ENCODE measurements around the gene LCE3A. TPM values are rescaled to one million over a fixed set of nuclear protein-coding genes. Genes with fewer than 3 reads are reported as not detected.
"Not testable (repeated sequence)": the region's sequence is repeated elsewhere in the genome, so short reads cannot be mapped to it uniquely, and the experiment has no call there.

Gene LCE3A
- total and polyA plus RNA-seq, 2 donors: not detected

GRCh38 chr1:152596986-152597385 is 25.9 kb downstream of the LCE3A start:
- no peaks in the 10 kb centered on the region for H3K9me3 ChIP-seq (ENCODE audit: control insufficient read depth in 2 of 2, insufficient read depth in 1 of 2, low read length in 1 of 2)
- WGBS: 89% methylated on average over 2 of the region's 2 CpGs
- H3K27me3 ChIP-seq (ENCODE audit: control insufficient read depth in 2 of 2, insufficient read depth in 1 of 2, low read length in 1 of 2): no peaks in the 10 kb centered on the region

GRCh38 chr1:152585586-152585985 is 37.3 kb downstream of the LCE3A start:
- Histone ChIP-seq H3K27ac (ENCODE audit: low read depth in 1 of 2, low read length in 1 of 2) (no peak overlapping the region), H3K27me3 (ENCODE audit: control insufficient read depth in 2 of 2, insufficient read depth in 1 of 2, low read length in 1 of 2) (no peaks in the 10 kb centered on the region), H3K4me1 (ENCODE audit: control insufficient read depth in 2 of 2, insufficient read depth in 2 of 2, low read length in 2 of 2) (no peaks in the 10 kb centered on the region), H3K4me3 (ENCODE audit: low read length in 2 of 2) (no peak overlapping the region), H3K9me3 (ENCODE audit: control insufficient read depth in 2 of 2, insufficient read depth in 1 of 2, low read length in 1 of 2) (no peaks in the 10 kb centered on the region), H3K36me3 (ENCODE audit: control insufficient read depth in 2 of 2, insufficient read depth in 2 of 2, low read length in 1 of 2) (no peaks in the 10 kb centered on the region)
- no peak for DNase-seq (ENCODE audit: low read depth in 6 of 9, low spot score in 9 of 9)
- WGBS: 79% methylated on average over 1 of the region's 1 CpG

More at GRCh38 chr1:152596986-152597385, 25.9 kb downstream of the LCE3A start:
- no peak for DNase-seq (ENCODE audit: low read depth in 6 of 9, low spot score in 9 of 9)
- Histone ChIP-seq H3K27ac (ENCODE audit: low read depth in 1 of 2, low read length in 1 of 2) (no peak overlapping the region), H3K36me3 (ENCODE audit: control insufficient read depth in 2 of 2, insufficient read depth in 2 of 2, low read length in 1 of 2) (no peaks in the 10 kb centered on the region), H3K4me3 (ENCODE audit: low read length in 2 of 2) (no peak overlapping the region), H3K4me1 (ENCODE audit: control insufficient read depth in 2 of 2, insufficient read depth in 2 of 2, low read length in 2 of 2) (no peaks in the 10 kb centered on the region)

- Histone ChIP-seq H3K9me3 (ENCODE audit: control insufficient read depth in 2 of 2, insufficient read depth in 1 of 2, low read length in 1 of 2) (no peaks in the 10 kb centered on the region), H3K36me3 (ENCODE audit: control insufficient read depth in 2 of 2, insufficient read depth in 2 of 2, low read length in 1 of 2) (no peaks in the 10 kb centered on the region), H3K27me3 (ENCODE audit: control insufficient read depth in 2 of 2, insufficient read depth in 1 of 2, low read length in 1 of 2) (no peaks in the 10 kb centered on the region), H3K4me3 (ENCODE audit: low read length in 2 of 2) (no peak overlapping the region), H3K4me1 (ENCODE audit: control insufficient read depth in 2 of 2, insufficient read depth in 2 of 2, low read length in 2 of 2) (no peaks in the 10 kb centered on the region), H3K27ac (ENCODE audit: low read depth in 1 of 2, low read length in 1 of 2) (no peak overlapping the region)
- DNase-seq (ENCODE audit: low read depth in 6 of 9, low spot score in 9 of 9): no peak
- 85% methylated on average over 1 of the region's 1 CpG for WGBS
Measured at GRCh38 chr1:152582647-152583046, 40.3 kb downstream of the LCE3A start.

GRCh38 chr1:152580433-152580832 is 42.5 kb downstream of the LCE3A start, which contains the start of gene LCE3D:
TSS of gene LCE3D (minus strand) at chr1:152580516. CDS start at chr1:152579936, 580 bp downstream.
- WGBS: 85% methylated on average over 4 of the region's 4 CpGs
- H3K4me3 ChIP-seq (ENCODE audit: low read length in 2 of 2): no peak within 1 kb of the TSS

GRCh38 chr1:152579526-152579925 is 43.4 kb downstream of the LCE3A start:
- not testable (repeated sequence) for H3K27ac ChIP-seq (ENCODE audit: low read depth in 1 of 2, low read length in 1 of 2); H3K27me3 ChIP-seq (ENCODE audit: control insufficient read depth in 2 of 2, insufficient read depth in 1 of 2, low read length in 1 of 2); H3K4me1 ChIP-seq (ENCODE audit: control insufficient read depth in 2 of 2, insufficient read depth in 2 of 2, low read length in 2 of 2); H3K36me3 ChIP-seq (ENCODE audit: control insufficient read depth in 2 of 2, insufficient read depth in 2 of 2, low read length in 1 of 2); H3K4me3 ChIP-seq (ENCODE audit: low read length in 2 of 2); DNase-seq (ENCODE audit: low read depth in 6 of 9, low spot score in 9 of 9); H3K9me3 ChIP-seq (ENCODE audit: control insufficient read depth in 2 of 2, insufficient read depth in 1 of 2, low read length in 1 of 2)
- 97% methylated on average over 9 of the region's 9 CpGs for WGBS

More at GRCh38 chr1:152580433-152580832, 42.5 kb downstream of the LCE3A start, which contains the start of gene LCE3D:
- Histone ChIP-seq H3K9me3 (ENCODE audit: control insufficient read depth in 2 of 2, insufficient read depth in 1 of 2, low read length in 1 of 2) (no peaks in the 10 kb centered on the region), H3K27ac (ENCODE audit: low read depth in 1 of 2, low read length in 1 of 2) (no peak within 1 kb of the TSS), H3K36me3 (ENCODE audit: control insufficient read depth in 2 of 2, insufficient read depth in 2 of 2, low read length in 1 of 2) (no peaks in the 10 kb centered on the region), H3K27me3 (ENCODE audit: control insufficient read depth in 2 of 2, insufficient read depth in 1 of 2, low read length in 1 of 2) (no peaks in the 10 kb centered on the region), H3K4me1 (ENCODE audit: control insufficient read depth in 2 of 2, insufficient read depth in 2 of 2, low read length in 2 of 2) (no peaks in the 10 kb centered on the region)
- no peak for DNase-seq (ENCODE audit: low read depth in 6 of 9, low spot score in 9 of 9)

GRCh38 chr1:152577168-152577567 is 45.7 kb downstream of the LCE3A start:
- WGBS: 94% methylated on average over 2 of the region's 2 CpGs
- H3K36me3 ChIP-seq (ENCODE audit: control insufficient read depth in 2 of 2, insufficient read depth in 2 of 2, low read length in 1 of 2): no peaks in the 10 kb centered on the region
- no peaks in the 10 kb centered on the region for H3K27me3 ChIP-seq (ENCODE audit: control insufficient read depth in 2 of 2, insufficient read depth in 1 of 2, low read length in 1 of 2)
- no peaks in the 10 kb centered on the region for H3K4me1 ChIP-seq (ENCODE audit: control insufficient read depth in 2 of 2, insufficient read depth in 2 of 2, low read length in 2 of 2)
- H3K27ac ChIP-seq (ENCODE audit: low read depth in 1 of 2, low read length in 1 of 2): no peak overlapping the region
- no peaks in the 10 kb centered on the region for H3K9me3 ChIP-seq (ENCODE audit: control insufficient read depth in 2 of 2, insufficient read depth in 1 of 2, low read length in 1 of 2)
- no peak overlapping the region for H3K4me3 ChIP-seq (ENCODE audit: low read length in 2 of 2)
- DNase-seq (ENCODE audit: low read depth in 6 of 9, low spot score in 9 of 9): no peak

Other genes with a start within 250 kb of the LCE3A start
- 0.05 TPM for gene CRNN, start 208.8 kb downstream of the LCE3A start, total RNA-seq
- 0.43 TPM for gene CRNN, start 208.8 kb downstream of the LCE3A start, polyA plus RNA-seq
- not detected for gene LCE5A, start 112.3 kb downstream of the LCE3A start, total RNA-seq
- gene LCE5A, start 112.3 kb downstream of the LCE3A start, polyA plus RNA-seq: 0.43 TPM
- not detected for gene CRCT1, start 108.6 kb downstream of the LCE3A start, total RNA-seq
- gene CRCT1, start 108.6 kb downstream of the LCE3A start, polyA plus RNA-seq: 3.5 TPM
- gene LCE3E, start 56.3 kb downstream of the LCE3A start, total RNA-seq: not detected
- gene LCE3E, start 56.3 kb downstream of the LCE3A start, polyA plus RNA-seq: 6.2 TPM
- gene LCE3D, start 42.6 kb downstream of the LCE3A start, total RNA-seq: not detected
- gene LCE3D, start 42.6 kb downstream of the LCE3A start, polyA plus RNA-seq: 15.7 TPM
- gene LCE3C, start 22.9 kb downstream of the LCE3A start, total RNA-seq: not detected
- gene LCE3C, start 22.9 kb downstream of the LCE3A start, polyA plus RNA-seq: 0.66 TPM
- not detected for gene LCE3B, start 9.3 kb downstream of the LCE3A start, total RNA-seq
- not detected for gene LCE3B, start 9.3 kb downstream of the LCE3A start, polyA plus RNA-seq
- not detected for gene LCE2D, start 40.3 kb upstream of the LCE3A start, total RNA-seq
- gene LCE2D, start 40.3 kb upstream of the LCE3A start, polyA plus RNA-seq: 1.3 TPM
- gene LCE2C, start 52.2 kb upstream of the LCE3A start, total RNA-seq: not detected
- gene LCE2C, start 52.2 kb upstream of the LCE3A start, polyA plus RNA-seq: 1.7 TPM
- gene LCE2B, start 63.0 kb upstream of the LCE3A start, total RNA-seq: 0.09 TPM
- 1.5 TPM for gene LCE2B, start 63.0 kb upstream of the LCE3A start, polyA plus RNA-seq
- gene LCE2A, start 75.2 kb upstream of the LCE3A start, total RNA-seq: not detected
- gene LCE2A, start 75.2 kb upstream of the LCE3A start, polyA plus RNA-seq: 1.3 TPM
- gene LCE4A, start 85.1 kb upstream of the LCE3A start, total RNA-seq: not detected
- gene LCE4A, start 85.1 kb upstream of the LCE3A start, polyA plus RNA-seq: not detected
- gene KPRP, start 134.9 kb upstream of the LCE3A start, total RNA-seq: not detected
- gene KPRP, start 134.9 kb upstream of the LCE3A start, polyA plus RNA-seq: 0.21 TPM
- gene LCE1F, start 152.0 kb upstream of the LCE3A start, total RNA-seq: not detected
- gene LCE1F, start 152.0 kb upstream of the LCE3A start, polyA plus RNA-seq: 0.46 TPM
- gene LCE1E, start 163.2 kb upstream of the LCE3A start, total RNA-seq: not detected
- 0.30 TPM for gene LCE1E, start 163.2 kb upstream of the LCE3A start, polyA plus RNA-seq
- not detected for gene LCE1D, start 173.6 kb upstream of the LCE3A start, total RNA-seq
- gene LCE1D, start 173.6 kb upstream of the LCE3A start, polyA plus RNA-seq: 0.27 TPM
- gene LCE1C, start 183.5 kb upstream of the LCE3A start, total RNA-seq: 0.14 TPM
- gene LCE1C, start 183.5 kb upstream of the LCE3A start, polyA plus RNA-seq: 3.0 TPM
- gene LCE1B, start 188.9 kb upstream of the LCE3A start, total RNA-seq: not detected
- gene LCE1B, start 188.9 kb upstream of the LCE3A start, polyA plus RNA-seq: 0.68 TPM
- not detected for gene LCE1A, start 204.4 kb upstream of the LCE3A start, total RNA-seq
- gene LCE1A, start 204.4 kb upstream of the LCE3A start, polyA plus RNA-seq: 1.0 TPM
- not detected for gene LCE6A, start 219.8 kb upstream of the LCE3A start, total RNA-seq
- 1.1 TPM for gene LCE6A, start 219.8 kb upstream of the LCE3A start, polyA plus RNA-seq
- gene LCE7A, start 236.9 kb upstream of the LCE3A start, total RNA-seq: not detected
- 0.32 TPM for gene LCE7A, start 236.9 kb upstream of the LCE3A start, polyA plus RNA-seq